ENCODE measurements around the gene TACR1.

GRCh38 chr2:75099521-75099922 is 99.8 kb downstream of the TACR1 start:
- TF ChIP-seq SP1 (IDR thresholded peaks at IDR 0.05; ENCODE audit: low read depth) (no peak), YY1 (IDR thresholded peaks at IDR 0.05; ENCODE audit: extremely low read depth, insufficient replicate concordance, low read depth, low read length) (no peak), EGR1 (IDR thresholded peaks at IDR 0.05; ENCODE audit: low read depth) (no peak)

All from HCT116 (cell line).